ENCODE results near the gene AASS. TPM values are rescaled to one million over a fixed set of nuclear protein-coding genes. Genes with fewer than 3 reads are reported as not detected.

Gene AASS
- 185 and 264 TPM in 2 replicates for total RNA-seq (ENCODE audit: low replicate concordance)

- peak; percentile 98 for DNase-seq (ENCODE audit: low spot score)
- Histone ChIP-seq H3K36me3 (no peaks in the 10 kb centered on the region), H3K4me3 (peak within 1 kb of the TSS; percentile 92), H3K79me2 (ENCODE audit: low read depth) (peaks cover 63% of the 10 kb centered on the region), H3K4me2 (peak within 1 kb of the TSS; percentile 86), H4K20me1 (ENCODE audit: low read depth) (peaks cover 41% of the 10 kb centered on the region), H3K27ac (peak within 1 kb of the TSS; percentile 96), H3F3A (ENCODE audit: low read depth) (peaks cover 28% of the 10 kb centered on the region), H3K9me3 (ENCODE audit: low read depth) (no peaks in the 10 kb centered on the region), H3K9ac (peak within 1 kb of the TSS; percentile 84), H2AFZ (replicated peaks) (peak within 1 kb of the TSS; percentile 77), H3K4me1 (peaks cover 50% of the 10 kb centered on the region), H3K27me3 (no peaks in the 10 kb centered on the region)
- H3K4me3 Mint-ChIP-seq = peak within 1 kb of the TSS; percentile 99
- H3K36me3 Mint-ChIP-seq = peaks cover 7% of the 10 kb centered on the region
- TF ChIP-seq EZH2phosphoT487 (IDR thresholded peaks at IDR 0.05) = no peak
- TF ChIP-seq CTCF (IDR thresholded peaks at IDR 0.05) = no peak
- peak; percentile 6 for TF ChIP-seq EZH2 (IDR thresholded peaks at IDR 0.05)
- no peaks in the 10 kb centered on the region for H3K9me3 Mint-ChIP-seq
- H3K27ac Mint-ChIP-seq = peak within 1 kb of the TSS; percentile 98
- H3K27me3 Mint-ChIP-seq (ENCODE audit: insufficient read depth, low read depth) = peaks cover 6% of the 10 kb centered on the region
- H3K4me1 Mint-ChIP-seq = peaks cover 26% of the 10 kb centered on the region
Observed at GRCh38 chr7:122143751-122144711, at the start of gene AASS. TSS of gene AASS (minus strand) at chr7:122144249. CDS start at chr7:122133726, 10,523 bp downstream.

- no peaks in the 10 kb centered on the region for H3K9me3 ChIP-seq (ENCODE audit: low read depth)
- Mint-ChIP-seq H3K27me3 (ENCODE audit: insufficient read depth, low read depth) (no peaks in the 10 kb centered on the region), H3K4me3 (no peak overlapping the region), H3K36me3 (no peaks in the 10 kb centered on the region), H3K4me1 (no peaks in the 10 kb centered on the region), H3K27ac (no peak overlapping the region), H3K9me3 (peaks cover 10% of the 10 kb centered on the region)
- no peaks in the 10 kb centered on the region for H3K4me1 ChIP-seq
- no peak overlapping the region for H3K9ac ChIP-seq
- H3F3A ChIP-seq (ENCODE audit: low read depth) = no peaks in the 10 kb centered on the region
- H3K36me3 ChIP-seq = no peaks in the 10 kb centered on the region
- no peak overlapping the region for H3K4me3 ChIP-seq
- H3K4me2 ChIP-seq = no peak overlapping the region
- no peak overlapping the region for H2AFZ ChIP-seq (replicated peaks)
- no peaks in the 10 kb centered on the region for H3K79me2 ChIP-seq (ENCODE audit: low read depth)
- no peak for TF ChIP-seq EZH2phosphoT487 (IDR thresholded peaks at IDR 0.05)
- TF ChIP-seq CTCF (IDR thresholded peaks at IDR 0.05) = no peak
- TF ChIP-seq EZH2 (IDR thresholded peaks at IDR 0.05) = no peak
- no peaks in the 10 kb centered on the region for H3K27me3 ChIP-seq
- no peak for DNase-seq (ENCODE audit: low spot score)
- H4K20me1 ChIP-seq (ENCODE audit: low read depth) = no peaks in the 10 kb centered on the region
- H3K27ac ChIP-seq = no peak overlapping the region
Observed at GRCh38 chr7:122188785-122189184, 44.7 kb upstream of the AASS start.

DNA sequence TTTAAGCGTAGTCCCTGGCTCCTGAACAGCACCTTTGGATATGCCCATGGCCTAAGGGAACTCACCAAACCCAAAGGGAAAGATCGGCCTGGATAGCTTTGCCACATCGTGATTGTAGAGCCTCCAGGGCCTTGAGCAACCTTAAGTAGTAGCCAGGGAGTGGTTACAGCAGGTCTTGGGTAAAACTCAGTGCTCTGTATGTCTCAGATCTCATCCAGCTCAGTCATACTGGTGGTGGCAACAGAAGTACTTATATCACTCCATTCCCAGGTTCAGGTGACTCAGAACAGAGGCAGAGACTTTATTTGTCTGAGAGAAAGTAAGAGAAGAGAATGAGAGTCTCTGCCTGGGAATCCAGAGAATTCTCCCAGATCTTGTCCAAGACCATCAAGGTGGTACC, 39.1 kb upstream of the AASS start:
- no peaks in the 10 kb centered on the region for H3K4me1 ChIP-seq
- H3K9ac ChIP-seq = no peak overlapping the region

More for the DNA sequence above, 39.1 kb upstream of the AASS start:
- H3K9me3 Mint-ChIP-seq = peaks cover under 1% of the 10 kb centered on the region
- TF ChIP-seq EZH2phosphoT487 (IDR thresholded peaks at IDR 0.05) (no peak), EZH2 (IDR thresholded peaks at IDR 0.05) (no peak), CTCF (IDR thresholded peaks at IDR 0.05) (no peak)
- DNase-seq (ENCODE audit: low spot score) = no peak
- H3K27me3 Mint-ChIP-seq (ENCODE audit: insufficient read depth, low read depth) = no peaks in the 10 kb centered on the region
- H3K4me3 ChIP-seq = no peak overlapping the region
- no peak overlapping the region for H2AFZ ChIP-seq (replicated peaks)
- H3K27ac ChIP-seq = no peak overlapping the region
- no peaks in the 10 kb centered on the region for H3K27me3 ChIP-seq
- H3K27ac Mint-ChIP-seq = no peak overlapping the region
- no peaks in the 10 kb centered on the region for H3K36me3 Mint-ChIP-seq
- H3K4me3 Mint-ChIP-seq = no peak overlapping the region
- no peaks in the 10 kb centered on the region for H3F3A ChIP-seq (ENCODE audit: low read depth)
- no peaks in the 10 kb centered on the region for H3K9me3 ChIP-seq (ENCODE audit: low read depth)
- peaks cover 4% of the 10 kb centered on the region for H3K4me1 Mint-ChIP-seq
- H3K79me2 ChIP-seq (ENCODE audit: low read depth) = no peaks in the 10 kb centered on the region
- no peak overlapping the region for H3K4me2 ChIP-seq
- H4K20me1 ChIP-seq (ENCODE audit: low read depth) = no peaks in the 10 kb centered on the region
- no peaks in the 10 kb centered on the region for H3K36me3 ChIP-seq
